MM.1S (cell line): Measurements from ENCODE around the gene ENDOV.

Experiments used
- EZH2 ChIP-seq: fragments of 300-600 bp; sonication (generic); optimal IDR thresholded peaks from 2 replicates; pipeline ENCODE3; 2017; ENCODE audit warnings: low read depth, mild to moderate bottlenecking, antibody characterized with exemption, low read length, mixed read lengths
- EZH2phosphoT487 ChIP-seq: fragments of 300-600 bp; sonication (generic); IDR thresholded peaks from 2 replicates; pipeline ENCODE4 v1.6.1; 2018; ENCODE audit warnings: antibody characterized with exemption, low read length
- TF ChIP-seq, protein P1 (sequence below): fragments of 300-600 bp; sonication (generic); IDR thresholded peaks from 2 replicates; pipeline ENCODE4 v1.5.1; 2016; ENCODE audit warnings: antibody characterized with exemption, low read length, mixed read lengths

- TF ChIP-seq, protein P1, sequence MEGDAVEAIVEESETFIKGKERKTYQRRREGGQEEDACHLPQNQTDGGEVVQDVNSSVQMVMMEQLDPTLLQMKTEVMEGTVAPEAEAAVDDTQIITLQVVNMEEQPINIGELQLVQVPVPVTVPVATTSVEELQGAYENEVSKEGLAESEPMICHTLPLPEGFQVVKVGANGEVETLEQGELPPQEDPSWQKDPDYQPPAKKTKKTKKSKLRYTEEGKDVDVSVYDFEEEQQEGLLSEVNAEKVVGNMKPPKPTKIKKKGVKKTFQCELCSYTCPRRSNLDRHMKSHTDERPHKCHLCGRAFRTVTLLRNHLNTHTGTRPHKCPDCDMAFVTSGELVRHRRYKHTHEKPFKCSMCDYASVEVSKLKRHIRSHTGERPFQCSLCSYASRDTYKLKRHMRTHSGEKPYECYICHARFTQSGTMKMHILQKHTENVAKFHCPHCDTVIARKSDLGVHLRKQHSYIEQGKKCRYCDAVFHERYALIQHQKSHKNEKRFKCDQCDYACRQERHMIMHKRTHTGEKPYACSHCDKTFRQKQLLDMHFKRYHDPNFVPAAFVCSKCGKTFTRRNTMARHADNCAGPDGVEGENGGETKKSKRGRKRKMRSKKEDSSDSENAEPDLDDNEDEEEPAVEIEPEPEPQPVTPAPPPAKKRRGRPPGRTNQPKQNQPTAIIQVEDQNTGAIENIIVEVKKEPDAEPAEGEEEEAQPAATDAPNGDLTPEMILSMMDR = no peak
- TF ChIP-seq EZH2 (no peak), EZH2phosphoT487 (no peak)
Observed at GRCh38 chr17:80414803-80415625, at the start of gene ENDOV.
